ENCODE measurements around the gene SLC39A9.
"Not testable (repeated sequence)": the region's sequence is repeated elsewhere in the genome, so short reads cannot be mapped to it uniquely, and the experiment has no call there.

GRCh38 chr14:69478055-69478454 lies 79.6 kb downstream of the SLC39A9 start:
- not testable (repeated sequence) for TF ChIP-seq CTCF, EP300 (IDR thresholded peaks at IDR 0.05)
